HEK293 (cell line): ENCODE measurements around the gene R3HDM2.
"Not testable (repeated sequence)": the region's sequence is repeated elsewhere in the genome, so short reads cannot be mapped to it uniquely, and the experiment has no call there.

Experiments used
- CTCF ChIA-PET: fragments of 350-600 bp; formaldehyde crosslinking; extraction: SDS; loops from one replicate; lab custom pipeline; 2021; ENCODE audit warnings: antibody characterized with exemption; lab: Yijun Ruan, JAX
- POLR2A ChIA-PET: fragments of 300-600 bp; formaldehyde crosslinking; extraction: SDS; loops from one replicate; lab custom pipeline; 2020; ENCODE audit warnings: antibody characterized with exemption, inconsistent platforms; lab: Yijun Ruan, JAX
- H3K27ac ChIP-seq: fragments of 200-500 bp; sonication (Bioruptor generic); 2 replicates; pipeline ENCODE4 v1.5.1; 2014; ENCODE audit warnings: low read depth, low read length, control low read depth, inconsistent platforms; ENCODE audit errors: extremely low read depth
- H3K36me3 ChIP-seq, 2 experiments: fragments of 200-500 bp in 1 of 2; sonication (Bioruptor generic) in 1 of 2; 1 replicate in 1 of 2; 2 replicates in 1 of 2; pipeline ENCODE4 v1.5.1; 2014 to 2017; ENCODE audit warnings: inconsistent platforms in 2 of 2, low read length in 2 of 2; ENCODE audit not compliant: control insufficient read depth in 2 of 2, insufficient read depth in 1 of 2
- H3K4me1 ChIP-seq: fragments of 200-500 bp; sonication (Bioruptor generic); 2 replicates; pipeline ENCODE4 v1.5.1; 2014; ENCODE audit warnings: mild to moderate bottlenecking, low read length, inconsistent platforms; ENCODE audit not compliant: control insufficient read depth, insufficient read depth
- H3K4me3 ChIP-seq: 2 replicates; pipeline ENCODE4 v1.5.1; 2011; ENCODE audit warnings: low read depth, mild to moderate bottlenecking, control low read depth, low read length, moderate library complexity
- H3K9me3 ChIP-seq: fragments of 200-500 bp; sonication (Bioruptor generic); 2 replicates; pipeline ENCODE4 v1.5.1; 2014; ENCODE audit warnings: low read depth, low read length, inconsistent platforms; ENCODE audit not compliant: control insufficient read depth, insufficient read depth
- BCL11B ChIP-seq: fragments of 450-650 bp; formaldehyde crosslinking; IDR thresholded peaks from 2 replicates; pipeline ENCODE4 v1.5.1; 2016; ENCODE audit warnings: low read depth, missing biosample characterization, missing genetic modification characterization
- KLF16 ChIP-seq: fragments of 450-650 bp; formaldehyde crosslinking; IDR thresholded peaks from 2 replicates; pipeline ENCODE4 v1.5.1; 2017; ENCODE audit warnings: missing biosample characterization, missing genetic modification characterization
- KLF17 ChIP-seq: fragments of 450-650 bp; formaldehyde crosslinking; IDR thresholded peaks from 2 replicates; pipeline ENCODE4 v1.5.1; 2016; ENCODE audit warnings: missing biosample characterization, missing genetic modification characterization
- PRDM1 ChIP-seq: fragments of 450-650 bp; formaldehyde crosslinking; IDR thresholded peaks from 2 replicates; pipeline ENCODE4; 2016; ENCODE audit warnings: missing biosample characterization, missing genetic modification characterization
- PRDM4 ChIP-seq: fragments of 450-650 bp; formaldehyde crosslinking; IDR thresholded peaks from 2 replicates; pipeline ENCODE4 v1.5.1; 2017; ENCODE audit warnings: missing biosample characterization, missing genetic modification characterization
- SCRT2 ChIP-seq: fragments of 450-650 bp; formaldehyde crosslinking; IDR thresholded peaks from 2 replicates; pipeline ENCODE4 v1.5.1; 2016; ENCODE audit warnings: missing biosample characterization, missing genetic modification characterization
- SP2 ChIP-seq: fragments of 450-650 bp; formaldehyde crosslinking; IDR thresholded peaks from 2 replicates; pipeline ENCODE4 v1.5.1; 2016; ENCODE audit warnings: missing biosample characterization, missing genetic modification characterization
- SP3 ChIP-seq: fragments of 450-650 bp; formaldehyde crosslinking; IDR thresholded peaks from 2 replicates; pipeline ENCODE4 v1.5.1; 2016; ENCODE audit warnings: missing biosample characterization, missing genetic modification characterization
- ZBTB17 ChIP-seq: fragments of 450-650 bp; formaldehyde crosslinking; IDR thresholded peaks from 2 replicates; pipeline ENCODE4 v1.5.1; 2016; ENCODE audit warnings: missing biosample characterization, missing genetic modification characterization
- ZFP37 ChIP-seq: fragments of 450-650 bp; formaldehyde crosslinking; IDR thresholded peaks from 2 replicates; pipeline ENCODE4 v1.5.1; 2016; ENCODE audit warnings: missing biosample characterization, missing genetic modification characterization
- ZNF112 ChIP-seq: fragments of 450-650 bp; formaldehyde crosslinking; IDR thresholded peaks from 2 replicates; pipeline ENCODE4 v1.5.0; 2017; ENCODE audit warnings: missing biosample characterization, missing genetic modification characterization
- ZNF114 ChIP-seq: fragments of 450-650 bp; formaldehyde crosslinking; IDR thresholded peaks from 2 replicates; pipeline ENCODE4 v1.5.0; 2017; ENCODE audit warnings: missing biosample characterization, missing genetic modification characterization
- ZNF121 ChIP-seq: fragments of 450-650 bp; formaldehyde crosslinking; IDR thresholded peaks from 2 replicates; pipeline ENCODE4 v1.5.1; 2016; ENCODE audit warnings: missing biosample characterization, missing genetic modification characterization
- ZNF133 ChIP-seq: fragments of 450-650 bp; formaldehyde crosslinking; IDR thresholded peaks from 2 replicates; pipeline ENCODE4 v1.5.1; 2016; ENCODE audit warnings: missing biosample characterization, missing genetic modification characterization
- ZNF302 ChIP-seq: fragments of 450-650 bp; formaldehyde crosslinking; IDR thresholded peaks from 2 replicates; pipeline ENCODE4 v1.5.1; 2016; ENCODE audit warnings: missing biosample characterization, missing genetic modification characterization, low read depth
- ZNF416 ChIP-seq: fragments of 450-650 bp; formaldehyde crosslinking; IDR thresholded peaks from 2 replicates; pipeline ENCODE4 v1.5.1; 2016; ENCODE audit warnings: missing biosample characterization, missing genetic modification characterization
- ZNF488 ChIP-seq: fragments of 450-650 bp; formaldehyde crosslinking; IDR thresholded peaks from 2 replicates; pipeline ENCODE4 v1.5.1; 2016; ENCODE audit warnings: missing biosample characterization, missing genetic modification characterization
- ZNF555 ChIP-seq: fragments of 450-650 bp; formaldehyde crosslinking; conservative IDR thresholded peaks from 2 replicates; pipeline ENCODE4 v1.5.1; 2017; ENCODE audit warnings: missing biosample characterization, mild to moderate bottlenecking, missing genetic modification characterization, inconsistent platforms
- ZNF654 ChIP-seq: fragments of 450-650 bp; formaldehyde crosslinking; IDR thresholded peaks from 2 replicates; pipeline ENCODE4 v1.5.1; 2016; ENCODE audit warnings: low read depth, missing biosample characterization, missing genetic modification characterization
- ZNF707 ChIP-seq: fragments of 450-650 bp; formaldehyde crosslinking; IDR thresholded peaks from 2 replicates; pipeline ENCODE4 v1.5.1; 2016; ENCODE audit warnings: missing biosample characterization, missing genetic modification characterization
- TF ChIP-seq, protein P1 (sequence below): fragments of 450-650 bp; formaldehyde crosslinking; IDR thresholded peaks from 2 replicates; pipeline ENCODE4 v1.5.1; 2016; ENCODE audit warnings: missing biosample characterization, missing genetic modification characterization

The R3HDM2 gene

GRCh38 chr12:57430112-57430930 lies 522 bp downstream of the R3HDM2 start (continued):
- TF ChIP-seq ZNF133 (tag by site-specific recombination) (no peak), KLF17 (no peak), PRDM4 (tag by site-specific recombination) (peak; percentile 63; the same call in 1 of the 2 replicates)
- TF ChIP-seq, protein P1, sequence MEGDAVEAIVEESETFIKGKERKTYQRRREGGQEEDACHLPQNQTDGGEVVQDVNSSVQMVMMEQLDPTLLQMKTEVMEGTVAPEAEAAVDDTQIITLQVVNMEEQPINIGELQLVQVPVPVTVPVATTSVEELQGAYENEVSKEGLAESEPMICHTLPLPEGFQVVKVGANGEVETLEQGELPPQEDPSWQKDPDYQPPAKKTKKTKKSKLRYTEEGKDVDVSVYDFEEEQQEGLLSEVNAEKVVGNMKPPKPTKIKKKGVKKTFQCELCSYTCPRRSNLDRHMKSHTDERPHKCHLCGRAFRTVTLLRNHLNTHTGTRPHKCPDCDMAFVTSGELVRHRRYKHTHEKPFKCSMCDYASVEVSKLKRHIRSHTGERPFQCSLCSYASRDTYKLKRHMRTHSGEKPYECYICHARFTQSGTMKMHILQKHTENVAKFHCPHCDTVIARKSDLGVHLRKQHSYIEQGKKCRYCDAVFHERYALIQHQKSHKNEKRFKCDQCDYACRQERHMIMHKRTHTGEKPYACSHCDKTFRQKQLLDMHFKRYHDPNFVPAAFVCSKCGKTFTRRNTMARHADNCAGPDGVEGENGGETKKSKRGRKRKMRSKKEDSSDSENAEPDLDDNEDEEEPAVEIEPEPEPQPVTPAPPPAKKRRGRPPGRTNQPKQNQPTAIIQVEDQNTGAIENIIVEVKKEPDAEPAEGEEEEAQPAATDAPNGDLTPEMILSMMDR, result peak; percentile 29; the same call in 1 of the 2 replicates
- TF ChIP-seq, all 188 proteins: peak for 11

DNA sequence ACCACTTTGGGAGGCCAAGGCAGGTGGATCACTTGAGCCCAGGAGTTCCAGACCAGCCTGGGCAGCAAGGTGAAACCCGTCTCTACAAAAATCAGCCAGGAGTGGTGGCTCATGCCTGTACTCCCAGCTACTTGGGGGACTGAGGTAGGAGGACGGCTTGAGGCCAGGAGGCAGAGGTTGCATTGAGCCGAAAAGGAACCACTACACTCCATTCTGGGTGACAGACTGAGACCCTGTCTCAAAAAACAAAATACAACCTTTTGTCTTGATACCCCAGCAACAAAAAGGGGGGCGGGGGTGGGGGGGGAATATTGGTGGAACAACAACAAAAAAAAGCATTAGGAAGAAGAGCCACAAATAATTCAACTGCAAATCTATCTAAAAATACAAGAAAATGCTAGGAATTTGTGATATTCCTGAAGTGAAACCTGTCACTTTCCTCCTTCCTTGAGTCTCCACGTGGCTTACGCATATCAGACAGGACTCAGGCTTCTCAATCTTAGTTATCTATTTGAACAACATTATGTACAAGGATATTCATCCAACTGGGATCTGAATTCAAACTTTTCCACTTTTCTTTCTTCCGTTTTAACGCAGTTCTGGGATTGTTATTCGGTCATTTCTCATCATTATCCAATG lies 1.3 kb downstream of the R3HDM2 start:
- peaks cover 3 to 8% of the 10 kb centered on the region in 2 experiments; a peak in 2 of 3 replicates for H3K36me3 ChIP-seq

GRCh38 chr12:57428965-57429364 lies 1.9 kb downstream of the R3HDM2 start:
- H3K4me3 ChIP-seq, result no peak overlapping the region
- TF ChIP-seq SCRT2 (no peak), KLF16 (no peak), SP2 (no peak), ZNF707 (tag by site-specific recombination) (no peak), ZNF121 (tag by site-specific recombination) (peak; percentile 97)
- TF ChIP-seq, all 188 proteins: peak for 1
- ChIA-PET CTCF (interaction anchor here (1.7 to 2.6 kb wide), 2 partner anchors 24 to 121 kb away, joined by 4 to 17 read pairs; no protein-coding TSS in a partner anchor), POLR2A (interaction anchor here (1.5 kb wide), 1 partner anchor 26 kb away, joined by 3 read pairs; the partner anchor contains the start of gene INHBE)
- Histone ChIP-seq H3K4me1 (no peaks in the 10 kb centered on the region; the same call in 1 of the 2 replicates), H3K9me3 (no peaks in the 10 kb centered on the region), H3K36me3 (peaks cover 3 to 13% of the 10 kb centered on the region in 2 experiments; a peak in 2 of 3 replicates), H3K27ac (no peak overlapping the region)

More for the DNA sequence above, 1.3 kb downstream of the R3HDM2 start:
- TF ChIP-seq ZNF555 (tag by site-specific recombination) (no peak), ZNF302 (tag by site-specific recombination) (no peak), ZBTB17 (tag by site-specific recombination) (0 out of 2 replicates have a peak, but pooled peaks have one; percentile 36), ZNF112 (tag by site-specific recombination) (no peak), PRDM1 (tag by site-specific recombination) (0 out of 2 replicates have a peak, but pooled peaks have one; percentile 17), ZNF416 (tag by site-specific recombination) (no peak), ZFP37 (tag by site-specific recombination) (no peak), ZNF114 (tag by site-specific recombination) (no peak), ZNF488 (tag by site-specific recombination) (no peak), BCL11B (tag by site-specific recombination) (no peak), SP3 (no peak), ZNF654 (tag by site-specific recombination) (no peak)
- CTCF ChIA-PET, result interaction anchor here (0.8 to 2.6 kb wide), 7 partner anchors 8 to 152 kb away, joined by 3 to 17 read pairs (median 4); partner anchors contain the start of genes GLI1 and INHBE
- POLR2A ChIA-PET, result interaction anchor here (0.5 to 1.2 kb wide), 5 partner anchors 17 to 264 kb away, joined by 3 to 6 read pairs (median 4); no protein-coding TSS in a partner anchor
- Histone ChIP-seq H3K4me1 (no peaks in the 10 kb centered on the region; the same call in 1 of the 2 replicates), H3K27ac (peak overlapping the region; percentile 88), H3K4me3 (peak overlapping the region; percentile 47), H3K9me3 (no peaks in the 10 kb centered on the region)

DNA sequence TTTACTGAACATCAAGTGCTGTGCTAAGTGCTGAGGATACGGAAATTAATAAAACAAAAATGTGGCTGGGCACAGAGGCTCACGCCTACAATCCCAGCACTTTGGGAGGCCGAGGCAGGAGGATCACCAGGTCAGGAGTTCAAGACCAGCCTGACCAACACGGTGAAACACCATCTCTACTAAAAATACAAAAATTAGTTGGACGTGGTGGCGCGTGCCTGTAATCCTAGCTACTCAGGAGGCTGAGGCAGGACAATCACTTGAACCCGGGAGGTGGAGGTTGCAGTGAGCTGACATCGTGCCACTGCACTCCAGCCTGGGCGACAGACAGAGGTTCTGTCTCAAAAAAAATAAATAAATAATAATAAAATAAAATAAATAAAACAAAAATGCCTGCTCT lies 3.9 kb downstream of the R3HDM2 start:
- not testable (repeated sequence) for H3K27ac ChIP-seq

More for the DNA sequence above, 3.9 kb downstream of the R3HDM2 start:
- H3K36me3 ChIP-seq, result peaks cover 8 to 28% of the 10 kb centered on the region in 2 experiments; a peak in 2 of 3 replicates
- H3K4me1 ChIP-seq, H3K4me3 ChIP-seq, H3K9me3 ChIP-seq, POLR2A ChIA-PET, CTCF ChIA-PET: not testable (repeated sequence)
